ENCODE data around the gene CITED2. TPM values are rescaled to one million over a fixed set of nuclear protein-coding genes. Genes with fewer than 3 reads are reported as not detected.
A peak's percentile ranks its signal among the peaks of the same experiment; 100 is the strongest.

CITED2 gene
- polyA plus RNA-seq, 1 of the 3 experiments (the other 2 are of a cell fraction): 173 TPM

DNA sequence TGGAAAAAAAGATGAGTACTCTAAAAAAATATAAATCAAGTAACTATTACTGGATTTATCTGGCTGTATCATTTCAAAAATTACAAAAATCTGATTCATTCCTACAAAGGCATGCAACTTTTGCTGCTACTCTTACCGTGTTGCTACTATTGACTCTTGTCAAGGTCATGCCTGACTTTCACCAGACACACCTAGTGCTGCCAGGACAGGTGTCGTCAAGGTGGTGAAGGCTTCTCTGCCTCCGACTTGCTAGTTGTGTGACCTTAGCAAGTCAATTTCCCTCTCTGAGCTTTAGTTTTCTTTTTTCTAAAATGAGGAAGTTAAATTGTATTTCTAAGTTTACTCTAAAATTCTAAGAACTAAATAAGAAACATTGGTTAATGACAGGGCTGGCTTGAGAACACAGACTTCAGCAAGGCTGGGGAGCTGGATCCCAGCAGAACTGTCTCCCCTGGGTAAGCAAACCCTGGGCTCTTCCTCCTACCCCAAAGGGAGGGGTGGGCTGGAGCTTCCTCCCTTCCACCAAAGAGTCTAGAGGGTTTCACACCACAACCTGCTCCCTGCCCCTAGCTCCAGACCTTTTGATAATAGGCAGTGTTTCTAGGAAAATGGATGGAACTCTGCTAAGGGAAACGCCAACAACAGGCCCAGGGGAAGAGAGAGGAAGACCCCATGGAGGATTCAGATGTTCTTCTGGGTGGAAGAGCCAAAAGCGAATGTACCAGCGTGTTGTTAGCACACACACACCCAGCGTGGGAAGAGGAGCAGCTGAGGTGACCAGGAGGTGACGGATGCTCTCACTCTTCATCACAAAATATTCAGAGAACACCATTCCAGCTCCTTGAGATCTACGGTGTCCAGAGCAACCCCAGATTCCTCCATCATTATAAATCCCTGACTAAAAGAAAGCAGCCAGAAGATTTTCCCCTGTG, 47.9 kb upstream of the CITED2 start:
- Histone ChIP-seq H3K4me1 (ENCODE audit: control insufficient read depth in 1 of 2, insufficient read depth in 2 of 2, low read depth in 1 of 2, low read length in 1 of 2) (no peaks in the 10 kb centered on the region; a peak in 1 of 4 replicates), H4K20me1 (ENCODE audit: insufficient read depth) (no peaks in the 10 kb centered on the region), H3K4me2 (no peak overlapping the region), H3F3A (replicated peaks; ENCODE audit: insufficient read depth) (no peaks in the 10 kb centered on the region), H3K27me3 (ENCODE audit: insufficient read depth) (no peaks in the 10 kb centered on the region), H3K9me2 (no peaks in the 10 kb centered on the region), H3K4me3 (ENCODE audit: low read depth in 2 of 2, low read length in 1 of 2) (no peak overlapping the region), H2AFZ (ENCODE audit: low read depth) (no peak overlapping the region), H3K36me3 (replicated peaks in 1 of 2; ENCODE audit: control insufficient read depth in 1 of 2, insufficient read depth in 2 of 2, low read length in 1 of 2) (no peaks in the 10 kb centered on the region), H3K9me3 (no peaks in the 10 kb centered on the region), H3K9ac (no peak overlapping the region), H3K27ac (ENCODE audit: low read depth in 2 of 2, low read length in 1 of 2) (no peak overlapping the region), H3K79me2 (ENCODE audit: insufficient read depth) (no peaks in the 10 kb centered on the region)
- no peak for DNase-seq
- ChIA-PET POLR2A (no interaction called here), CTCF (no interaction called here)
- TF ChIP-seq RAD21 (IDR thresholded peaks at IDR 0.05; ENCODE audit: low read length): no peak
- no peak for TF ChIP-seq FOXJ3 (CRISPR knock-in tag; IDR thresholded peaks at IDR 0.05)
- no peak for TF ChIP-seq SMC3 (IDR thresholded peaks at IDR 0.05; ENCODE audit: low read depth, low read length)
- no peak for TF ChIP-seq FOSL2 (IDR thresholded peaks at IDR 0.05; ENCODE audit: borderline replicate concordance, low read depth)
- TF ChIP-seq POLR2AphosphoS5 (IDR thresholded peaks at IDR 0.05; ENCODE audit: low read depth, low read length): no peak
- TF ChIP-seq, protein P1, sequence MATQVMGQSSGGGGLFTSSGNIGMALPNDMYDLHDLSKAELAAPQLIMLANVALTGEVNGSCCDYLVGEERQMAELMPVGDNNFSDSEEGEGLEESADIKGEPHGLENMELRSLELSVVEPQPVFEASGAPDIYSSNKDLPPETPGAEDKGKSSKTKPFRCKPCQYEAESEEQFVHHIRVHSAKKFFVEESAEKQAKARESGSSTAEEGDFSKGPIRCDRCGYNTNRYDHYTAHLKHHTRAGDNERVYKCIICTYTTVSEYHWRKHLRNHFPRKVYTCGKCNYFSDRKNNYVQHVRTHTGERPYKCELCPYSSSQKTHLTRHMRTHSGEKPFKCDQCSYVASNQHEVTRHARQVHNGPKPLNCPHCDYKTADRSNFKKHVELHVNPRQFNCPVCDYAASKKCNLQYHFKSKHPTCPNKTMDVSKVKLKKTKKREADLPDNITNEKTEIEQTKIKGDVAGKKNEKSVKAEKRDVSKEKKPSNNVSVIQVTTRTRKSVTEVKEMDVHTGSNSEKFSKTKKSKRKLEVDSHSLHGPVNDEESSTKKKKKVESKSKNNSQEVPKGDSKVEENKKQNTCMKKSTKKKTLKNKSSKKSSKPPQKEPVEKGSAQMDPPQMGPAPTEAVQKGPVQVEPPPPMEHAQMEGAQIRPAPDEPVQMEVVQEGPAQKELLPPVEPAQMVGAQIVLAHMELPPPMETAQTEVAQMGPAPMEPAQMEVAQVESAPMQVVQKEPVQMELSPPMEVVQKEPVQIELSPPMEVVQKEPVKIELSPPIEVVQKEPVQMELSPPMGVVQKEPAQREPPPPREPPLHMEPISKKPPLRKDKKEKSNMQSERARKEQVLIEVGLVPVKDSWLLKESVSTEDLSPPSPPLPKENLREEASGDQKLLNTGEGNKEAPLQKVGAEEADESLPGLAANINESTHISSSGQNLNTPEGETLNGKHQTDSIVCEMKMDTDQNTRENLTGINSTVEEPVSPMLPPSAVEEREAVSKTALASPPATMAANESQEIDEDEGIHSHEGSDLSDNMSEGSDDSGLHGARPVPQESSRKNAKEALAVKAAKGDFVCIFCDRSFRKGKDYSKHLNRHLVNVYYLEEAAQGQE (IDR thresholded peaks at IDR 0.05; ENCODE audit: low read depth, low read length): no peak
- TF ChIP-seq TCF12 (IDR thresholded peaks at IDR 0.05): 0 out of 2 replicates have a peak, but pooled peaks have one; percentile 5
- WGBS (ENCODE audit: low lambda C conversion rate): 30% methylated on average over 9 of the region's 9 CpGs

DNA sequence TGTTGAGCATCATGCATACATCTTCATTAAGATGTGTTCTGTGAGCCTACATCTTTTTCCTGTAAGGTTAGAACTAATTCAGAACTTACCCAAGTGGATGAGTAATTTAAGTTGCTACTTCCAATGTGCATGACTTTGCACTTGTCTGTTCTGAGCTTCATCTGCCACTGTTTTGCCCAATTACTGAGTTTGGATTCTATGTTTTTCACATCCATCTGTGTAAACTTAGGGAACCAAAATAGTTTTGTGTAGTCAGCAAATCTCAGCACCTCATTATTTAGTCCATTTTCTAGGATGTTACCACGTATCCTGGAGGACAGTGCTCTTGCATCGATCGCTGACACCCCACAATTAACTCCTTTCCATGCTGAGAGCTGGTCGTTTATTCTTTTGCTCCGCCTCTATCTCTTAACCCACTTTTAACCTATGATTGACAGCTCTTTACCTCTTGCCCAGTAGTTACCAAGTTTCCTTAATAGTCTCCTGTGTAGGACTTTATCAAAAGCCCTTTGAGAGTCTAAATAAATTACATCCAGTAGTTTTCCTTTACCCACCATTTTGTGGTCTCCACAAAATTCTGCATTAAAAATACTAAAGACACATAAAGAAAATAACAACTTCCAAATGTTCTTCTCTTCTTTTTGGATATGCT, 44.2 kb upstream of the CITED2 start:
- no peak overlapping the region for H3K9ac ChIP-seq
- no peaks in the 10 kb centered on the region for H3K79me2 ChIP-seq (ENCODE audit: insufficient read depth)
- CTCF ChIA-PET: no interaction called here
- H3K27me3 ChIP-seq (ENCODE audit: insufficient read depth): no peaks in the 10 kb centered on the region
- H3K27ac ChIP-seq (ENCODE audit: low read depth in 2 of 2, low read length in 1 of 2): no peak overlapping the region
- TF ChIP-seq, protein P2, sequence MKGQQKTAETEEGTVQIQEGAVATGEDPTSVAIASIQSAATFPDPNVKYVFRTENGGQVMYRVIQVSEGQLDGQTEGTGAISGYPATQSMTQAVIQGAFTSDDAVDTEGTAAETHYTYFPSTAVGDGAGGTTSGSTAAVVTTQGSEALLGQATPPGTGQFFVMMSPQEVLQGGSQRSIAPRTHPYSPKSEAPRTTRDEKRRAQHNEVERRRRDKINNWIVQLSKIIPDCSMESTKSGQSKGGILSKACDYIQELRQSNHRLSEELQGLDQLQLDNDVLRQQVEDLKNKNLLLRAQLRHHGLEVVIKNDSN (IDR thresholded peaks at IDR 0.05; ENCODE audit: borderline replicate concordance, low read depth): no peak
- TF ChIP-seq, protein P3, sequence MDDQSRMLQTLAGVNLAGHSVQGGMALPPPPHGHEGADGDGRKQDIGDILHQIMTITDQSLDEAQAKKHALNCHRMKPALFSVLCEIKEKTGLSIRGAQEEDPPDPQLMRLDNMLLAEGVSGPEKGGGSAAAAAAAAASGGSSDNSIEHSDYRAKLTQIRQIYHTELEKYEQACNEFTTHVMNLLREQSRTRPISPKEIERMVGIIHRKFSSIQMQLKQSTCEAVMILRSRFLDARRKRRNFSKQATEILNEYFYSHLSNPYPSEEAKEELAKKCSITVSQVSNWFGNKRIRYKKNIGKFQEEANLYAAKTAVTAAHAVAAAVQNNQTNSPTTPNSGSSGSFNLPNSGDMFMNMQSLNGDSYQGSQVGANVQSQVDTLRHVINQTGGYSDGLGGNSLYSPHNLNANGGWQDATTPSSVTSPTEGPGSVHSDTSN (IDR thresholded peaks at IDR 0.05): 0 out of 2 replicates have a peak, but pooled peaks have one; percentile 13
- no peaks in the 10 kb centered on the region for H3K9me2 ChIP-seq
- no peak for DNase-seq
- POLR2A ChIA-PET: no interaction called here
- H3K4me3 ChIP-seq (ENCODE audit: low read depth in 2 of 2, low read length in 1 of 2): no peak overlapping the region
- H4K20me1 ChIP-seq (ENCODE audit: insufficient read depth): no peaks in the 10 kb centered on the region
- H3F3A ChIP-seq (replicated peaks; ENCODE audit: insufficient read depth): no peaks in the 10 kb centered on the region
- 29% methylated on average over 5 of the region's 5 CpGs for whole genome bisulfite sequencing (ENCODE audit: low lambda C conversion rate)
- no peaks in the 10 kb centered on the region for H3K36me3 ChIP-seq (replicated peaks in 1 of 2; ENCODE audit: control insufficient read depth in 1 of 2, insufficient read depth in 2 of 2, low read length in 1 of 2)
- no peaks in the 10 kb centered on the region for H3K9me3 ChIP-seq
- H2AFZ ChIP-seq (ENCODE audit: low read depth): no peak overlapping the region
- no peak overlapping the region for H3K4me2 ChIP-seq
- no peaks in the 10 kb centered on the region for H3K4me1 ChIP-seq (ENCODE audit: control insufficient read depth in 1 of 2, insufficient read depth in 2 of 2, low read depth in 1 of 2, low read length in 1 of 2)
